NT2/D1 (cell line): Measurements from ENCODE around the gene WWC1.

ENCODE experiments used
- SUZ12 ChIP-seq: IDR thresholded peaks from 2 replicates; pipeline ENCODE4 v1.6.1; 2011; ENCODE audit not compliant: insufficient read length, insufficient read depth; ENCODE audit errors: extremely low read depth
- YY1 ChIP-seq: IDR thresholded peaks from 2 replicates; pipeline ENCODE4 v1.6.1; 2011; ENCODE audit not compliant: insufficient read length, insufficient read depth

DNA sequence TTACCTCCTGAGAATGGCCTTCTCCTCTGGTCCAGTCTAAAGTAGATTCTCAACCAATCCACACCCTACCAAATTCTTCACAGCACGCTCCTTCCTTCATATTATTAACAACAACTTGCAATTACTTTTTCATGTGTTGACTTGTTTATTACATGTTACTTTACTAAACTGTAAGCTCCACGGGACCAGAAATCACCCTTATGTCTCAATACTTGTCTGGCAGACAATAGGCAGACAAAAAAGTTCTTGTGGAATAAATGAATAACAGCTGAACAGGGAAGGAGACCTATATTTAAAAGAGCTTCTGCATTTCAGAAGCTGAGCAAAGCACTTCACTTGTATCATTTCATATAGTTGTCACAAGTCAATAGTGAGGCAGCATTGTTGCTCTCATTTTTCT lies 5.7 kb upstream of the WWC1 start:
- TF ChIP-seq SUZ12, result no peak
- TF ChIP-seq YY1, result no peak
